IPS DF 6.9 (cell line): ENCODE results near the gene PERCC1.
A peak's percentile ranks its signal among the peaks of the same experiment; 100 is the strongest.

Source experiments
- DNase-seq: peaks from one replicate; pipeline ENCODE4 v3.0.0-alpha.2; 2013; ENCODE audit warnings: low read depth, low spot score
- H3K27ac ChIP-seq: one replicate; pipeline ENCODE4 v1.5.1; 2013; ENCODE audit warnings: low read length, control low read depth
- H3K27me3 ChIP-seq: 2 replicates; pipeline ENCODE4 v1.6.1; 2013; ENCODE audit warnings: mild to moderate bottlenecking, low read length; ENCODE audit not compliant: control insufficient read depth, insufficient read depth
- H3K36me3 ChIP-seq: 2 replicates; pipeline ENCODE4 v1.6.1; 2013; ENCODE audit warnings: low read length; ENCODE audit not compliant: control insufficient read depth, insufficient read depth
- H3K4me1 ChIP-seq: 2 replicates; pipeline ENCODE4 v1.6.1; 2013; ENCODE audit warnings: low read length; ENCODE audit not compliant: control insufficient read depth, insufficient read depth
- H3K4me3 ChIP-seq: 2 replicates; pipeline ENCODE4 v1.5.1; 2013; ENCODE audit warnings: mild to moderate bottlenecking, low read length
- H3K9me3 ChIP-seq: 2 replicates; pipeline ENCODE4 v1.6.1; 2013; ENCODE audit warnings: low read length, inconsistent platforms; ENCODE audit not compliant: control insufficient read depth, insufficient read depth
- WGBS: extraction: QIAGEN DNeasy Blood & Tissue Kit; methylation state at CpG from one replicate; pipeline ENCODE4 v1.1.7; 2013; ENCODE audit warnings: mixed read lengths, missing lambda C conversion rate; ENCODE audit not compliant: insufficient read length, insufficient coverage; 5-methylcytosine and 5-hydroxymethylcytosine counted together

PERCC1 gene

GRCh38 chr16:1395444-1396031 lies 35.3 kb upstream of the PERCC1 start:
- H3K27ac ChIP-seq: no peak overlapping the region
- WGBS: no CpG with 5 or more reads among the region's 22 CpGs
- no peak overlapping the region for H3K4me3 ChIP-seq
- peaks cover 13% of the 10 kb centered on the region for H3K36me3 ChIP-seq
- H3K4me1 ChIP-seq: no peaks in the 10 kb centered on the region
- no peaks in the 10 kb centered on the region for H3K27me3 ChIP-seq
- H3K9me3 ChIP-seq: no peaks in the 10 kb centered on the region
- no peak for DNase-seq

GRCh38 chr16:1397779-1398178 lies 33.1 kb upstream of the PERCC1 start:
- DNase-seq: no peak
- Histone ChIP-seq H3K9me3 (no peaks in the 10 kb centered on the region), H3K27ac (no peak overlapping the region), H3K27me3 (no peaks in the 10 kb centered on the region), H3K4me3 (no peak overlapping the region), H3K4me1 (no peaks in the 10 kb centered on the region), H3K36me3 (peaks cover 13% of the 10 kb centered on the region)
- no CpG with 5 or more reads among the region's 21 CpGs for WGBS

- WGBS: no CpG with 5 or more reads among the region's 9 CpGs
- H3K27ac ChIP-seq: no peak overlapping the region
- DNase-seq: no peak
- H3K4me1 ChIP-seq: no peaks in the 10 kb centered on the region
- H3K9me3 ChIP-seq: no peaks in the 10 kb centered on the region
- no peak overlapping the region for H3K4me3 ChIP-seq
- H3K36me3 ChIP-seq: peaks cover 14% of the 10 kb centered on the region
- no peaks in the 10 kb centered on the region for H3K27me3 ChIP-seq
Measured at GRCh38 chr16:1398351-1398750, 32.5 kb upstream of the PERCC1 start.

GRCh38 chr16:1398826-1399581 lies 31.9 kb upstream of the PERCC1 start:
- Histone ChIP-seq H3K27me3 (no peaks in the 10 kb centered on the region), H3K27ac (no peak overlapping the region), H3K9me3 (no peaks in the 10 kb centered on the region), H3K4me3 (no peak overlapping the region), H3K4me1 (no peaks in the 10 kb centered on the region), H3K36me3 (peaks cover 10% of the 10 kb centered on the region)
- WGBS: no CpG with 5 or more reads among the region's 38 CpGs
- no peak for DNase-seq

- Histone ChIP-seq H3K4me3 (no peak overlapping the region), H3K27me3 (no peaks in the 10 kb centered on the region), H3K27ac (no peak overlapping the region), H3K36me3 (peaks cover 10% of the 10 kb centered on the region), H3K4me1 (no peaks in the 10 kb centered on the region), H3K9me3 (no peaks in the 10 kb centered on the region)
- no peak for DNase-seq
- WGBS: no CpG with 5 or more reads among the region's 29 CpGs
Measured at GRCh38 chr16:1401061-1401757, 29.7 kb upstream of the PERCC1 start.

- no peaks in the 10 kb centered on the region for H3K4me1 ChIP-seq
- no peaks in the 10 kb centered on the region for H3K27me3 ChIP-seq
- no peak for DNase-seq
- H3K4me3 ChIP-seq: no peak overlapping the region
- no peak overlapping the region for H3K27ac ChIP-seq
- no CpG with 5 or more reads among the region's 13 CpGs for WGBS
- no peaks in the 10 kb centered on the region for H3K9me3 ChIP-seq
- peaks cover 10% of the 10 kb centered on the region for H3K36me3 ChIP-seq
Measured at GRCh38 chr16:1401758-1402154, 29.1 kb upstream of the PERCC1 start.

GRCh38 chr16:1403036-1403435 lies 27.8 kb upstream of the PERCC1 start:
- H3K27ac ChIP-seq: no peak overlapping the region
- DNase-seq: no peak
- H3K4me3 ChIP-seq: no peak overlapping the region
- H3K27me3 ChIP-seq: no peaks in the 10 kb centered on the region
- H3K9me3 ChIP-seq: no peaks in the 10 kb centered on the region
- H3K36me3 ChIP-seq: peaks cover 10% of the 10 kb centered on the region
- no peaks in the 10 kb centered on the region for H3K4me1 ChIP-seq
- no CpG with 5 or more reads among the region's 22 CpGs for WGBS

GRCh38 chr16:1403733-1404132 lies 27.1 kb upstream of the PERCC1 start:
- no peak for DNase-seq
- H3K4me3 ChIP-seq: no peak overlapping the region
- no peaks in the 10 kb centered on the region; the same call in 1 of the 2 replicates for H3K4me1 ChIP-seq
- peaks cover 10% of the 10 kb centered on the region for H3K36me3 ChIP-seq
- no peaks in the 10 kb centered on the region for H3K27me3 ChIP-seq
- WGBS: no CpG with 5 or more reads among the region's 14 CpGs
- H3K9me3 ChIP-seq: no peaks in the 10 kb centered on the region
- H3K27ac ChIP-seq: no peak overlapping the region

- no CpG with 5 or more reads among the region's 11 CpGs for WGBS
- Histone ChIP-seq H3K4me1 (no peaks in the 10 kb centered on the region; the same call in 1 of the 2 replicates), H3K4me3 (no peak overlapping the region), H3K27ac (no peak overlapping the region), H3K9me3 (no peaks in the 10 kb centered on the region), H3K27me3 (no peaks in the 10 kb centered on the region), H3K36me3 (peaks cover 3% of the 10 kb centered on the region)
- no peak for DNase-seq
Measured at GRCh38 chr16:1407753-1408152, 23.1 kb upstream of the PERCC1 start.

GRCh38 chr16:1408171-1408837 lies 22.6 kb upstream of the PERCC1 start:
- no peaks in the 10 kb centered on the region for H3K9me3 ChIP-seq
- H3K4me1 ChIP-seq: no peaks in the 10 kb centered on the region; the same call in 1 of the 2 replicates
- H3K27ac ChIP-seq: no peak overlapping the region
- WGBS: no CpG with 5 or more reads among the region's 42 CpGs
- H3K27me3 ChIP-seq: no peaks in the 10 kb centered on the region
- peak overlapping the region; percentile 87 for H3K4me3 ChIP-seq
- H3K36me3 ChIP-seq: no peaks in the 10 kb centered on the region
- peak; percentile 29 for DNase-seq
